ENCODE measurements around the gene ZNF48.
A peak's percentile ranks its signal among the peaks of the same experiment; 100 is the strongest.

Gene ZNF48

DNA sequence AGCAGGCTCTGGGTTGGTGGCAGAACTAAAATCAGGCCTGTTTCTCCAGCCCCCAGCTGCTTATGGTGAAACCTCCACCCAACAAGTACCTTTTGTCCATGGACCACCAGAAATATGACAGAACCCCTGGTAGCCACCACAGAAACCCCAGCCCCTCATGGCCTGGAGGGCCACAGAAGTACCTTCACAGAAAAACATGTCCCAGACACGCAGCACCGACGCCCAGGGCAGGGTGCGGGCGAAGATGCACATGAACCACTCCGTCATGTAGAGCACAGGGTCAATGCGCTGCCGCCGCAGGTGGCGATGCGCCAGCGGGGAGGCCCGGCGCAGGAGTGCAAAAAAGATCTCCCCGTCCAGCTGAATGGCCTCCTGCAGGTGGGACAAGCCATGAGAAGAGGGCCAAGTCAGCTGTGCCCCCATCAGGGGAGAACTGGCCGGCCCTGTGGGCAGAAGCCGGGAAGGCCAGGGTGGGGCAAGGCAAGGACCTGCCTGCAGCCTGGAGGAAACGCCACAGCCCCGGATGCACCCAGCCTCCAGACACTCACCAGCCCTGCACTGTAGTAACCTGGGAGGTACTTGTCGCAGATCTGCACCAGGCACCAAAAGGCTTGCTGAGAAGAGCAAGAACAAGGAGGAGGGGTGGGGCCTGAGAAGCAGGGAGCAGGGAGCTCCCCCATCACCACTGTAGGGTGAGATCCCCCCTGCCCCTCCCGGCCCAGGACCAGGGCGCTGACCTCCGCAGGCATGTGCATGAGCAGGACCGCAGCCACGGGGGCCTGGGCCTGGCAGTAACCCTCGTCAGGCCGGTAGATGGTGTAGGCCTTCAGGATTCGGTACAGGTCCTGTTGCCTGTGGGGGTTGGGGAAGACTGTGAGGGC, 36.0 kb upstream of the ZNF48 start:
- no peak for DNase-seq (ENCODE audit: low read depth, low spot score)

DNA sequence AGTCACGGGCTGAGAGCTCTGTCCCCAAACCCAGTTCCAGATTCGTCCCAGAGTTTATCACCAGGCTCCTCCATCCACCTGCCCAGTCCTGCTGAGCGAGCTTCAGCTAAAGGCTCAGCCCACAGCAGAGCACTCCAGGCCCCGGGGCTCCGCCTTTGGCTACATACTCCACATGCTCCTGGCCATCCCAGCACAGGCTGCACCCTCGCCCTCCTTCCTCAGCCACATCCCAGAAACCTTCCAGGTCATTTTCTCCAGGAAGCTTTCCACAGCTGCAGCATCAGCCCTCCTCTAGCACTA, 35.4 kb upstream of the ZNF48 start:
- DNase-seq (ENCODE audit: low read depth, low spot score) = no peak

DNA sequence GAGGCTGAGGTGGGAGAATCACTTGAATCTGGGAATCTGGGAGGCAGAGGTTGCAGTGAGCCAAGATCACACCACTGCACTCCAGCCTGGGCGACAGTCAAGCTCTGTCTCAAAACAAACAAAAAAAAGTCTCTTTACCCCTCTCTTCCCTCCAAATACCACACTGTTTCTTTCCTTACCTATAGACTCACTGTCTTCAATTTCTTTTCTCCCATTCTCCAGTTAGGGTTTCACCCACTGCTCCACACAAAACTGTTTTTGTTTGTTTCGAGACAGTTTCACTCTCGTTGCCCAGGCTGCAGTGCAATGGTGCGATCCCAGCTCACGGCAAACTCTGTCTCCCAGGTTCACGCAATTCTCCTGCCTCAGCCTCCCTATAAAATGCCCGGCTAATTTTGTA, 34.0 kb upstream of the ZNF48 start:
- no peak for DNase-seq (ENCODE audit: low read depth, low spot score)

DNA sequence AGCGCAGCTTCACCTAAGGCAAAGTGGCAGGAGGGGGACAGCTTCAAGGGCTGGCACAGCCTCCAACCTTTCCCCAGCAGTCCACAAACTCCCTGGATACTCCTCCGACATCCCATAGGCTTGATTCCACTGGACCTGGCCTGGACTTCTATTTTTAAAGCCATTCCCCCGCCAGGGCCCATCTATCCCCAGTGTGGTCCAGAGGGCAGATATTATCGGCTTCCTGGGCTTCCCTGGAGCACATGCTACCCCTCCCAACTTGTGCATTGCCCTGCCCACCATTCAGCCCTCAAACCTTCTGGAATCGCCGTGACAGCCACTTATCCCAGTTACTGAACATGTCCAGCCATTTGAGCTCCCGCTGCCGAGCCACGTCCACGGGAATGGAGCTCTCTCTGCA, 30.0 kb upstream of the ZNF48 start:
- no peak for DNase-seq (ENCODE audit: low read depth, low spot score)

DNA sequence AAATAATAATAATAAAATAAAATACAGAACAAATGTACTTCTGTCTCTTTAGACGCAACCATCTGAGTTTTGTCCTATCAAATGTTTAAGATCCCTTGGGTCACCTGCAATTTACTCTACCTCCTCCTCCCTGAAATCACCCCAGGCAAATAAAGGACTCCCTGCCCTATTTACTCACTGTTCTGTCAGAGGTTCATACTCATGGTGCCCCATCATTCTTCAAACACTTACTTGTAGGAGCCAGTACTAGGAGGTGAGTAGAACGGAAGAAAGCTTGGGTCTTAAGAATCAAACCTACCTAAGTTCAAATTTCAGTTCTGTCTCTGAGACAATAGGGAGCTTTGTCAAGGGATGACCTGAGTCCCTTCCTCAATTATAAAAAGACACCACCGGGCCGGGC, 28.7 kb upstream of the ZNF48 start:
- no peak for DNase-seq (ENCODE audit: low read depth, low spot score)

DNA sequence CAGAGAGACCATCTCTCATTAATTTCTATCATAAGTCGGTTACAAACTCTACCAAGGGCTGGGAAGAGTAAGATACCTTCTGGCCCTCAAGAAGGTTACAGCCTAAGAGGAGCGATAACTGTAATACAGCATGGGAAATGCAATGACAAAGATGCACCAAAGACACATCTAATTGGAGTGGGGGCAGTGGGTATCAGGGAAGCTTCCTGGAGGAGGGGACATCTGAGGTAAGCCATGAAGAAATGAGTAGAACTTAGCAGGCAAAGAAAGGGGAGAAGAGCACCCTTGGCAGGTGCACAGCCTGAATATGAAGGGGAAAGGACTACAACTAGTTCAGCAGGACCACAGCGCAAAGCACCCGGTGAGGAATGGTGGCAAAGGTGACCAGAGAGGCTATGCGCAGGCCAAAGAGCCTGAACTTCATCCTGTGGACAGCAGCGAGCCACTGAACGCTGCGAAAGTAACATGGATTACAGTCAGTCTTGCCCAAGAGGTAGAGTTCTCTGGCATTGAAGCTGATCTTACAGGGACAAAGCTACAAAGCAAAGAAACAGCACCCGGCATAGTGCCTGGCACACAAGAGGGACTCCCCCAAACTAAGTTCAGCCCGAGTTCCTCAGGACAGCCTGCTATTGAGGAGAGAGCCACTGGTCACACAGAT, 27.7 kb upstream of the ZNF48 start:
- no peak for DNase-seq (ENCODE audit: low read depth, low spot score)

DNA sequence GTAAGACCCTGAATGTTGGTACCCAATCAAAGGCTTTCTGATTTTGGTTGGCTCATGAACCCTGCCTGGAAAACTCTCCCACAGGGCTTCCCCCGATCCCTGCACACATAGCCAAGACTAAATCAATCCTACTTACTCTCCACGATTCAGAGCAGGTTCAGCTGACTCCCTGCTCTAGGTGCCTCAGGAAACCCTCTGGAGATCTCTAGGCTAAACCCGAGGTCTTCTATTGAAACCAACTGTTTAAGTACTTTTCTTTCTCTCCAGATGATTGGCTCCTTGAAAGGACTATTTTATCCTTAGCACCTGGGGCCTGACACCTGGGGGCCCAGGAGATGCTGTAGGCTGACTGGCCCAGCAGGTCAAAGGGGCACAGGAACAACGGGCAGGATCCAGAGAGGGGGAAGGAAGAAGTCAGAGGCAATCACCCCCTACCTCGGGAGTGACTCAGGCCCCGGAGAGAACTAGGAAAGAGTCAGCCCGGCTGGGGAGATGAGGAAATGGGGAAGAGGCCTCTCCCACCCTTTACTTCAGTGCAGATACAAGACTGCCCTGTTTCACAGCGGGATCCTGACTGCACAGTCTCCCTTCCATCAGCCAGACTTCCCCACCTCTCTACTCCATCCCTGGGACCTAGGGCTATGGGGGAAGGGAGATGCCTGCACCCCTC, 27.0 kb upstream of the ZNF48 start:
- no peak for DNase-seq (ENCODE audit: low read depth, low spot score)

DNA sequence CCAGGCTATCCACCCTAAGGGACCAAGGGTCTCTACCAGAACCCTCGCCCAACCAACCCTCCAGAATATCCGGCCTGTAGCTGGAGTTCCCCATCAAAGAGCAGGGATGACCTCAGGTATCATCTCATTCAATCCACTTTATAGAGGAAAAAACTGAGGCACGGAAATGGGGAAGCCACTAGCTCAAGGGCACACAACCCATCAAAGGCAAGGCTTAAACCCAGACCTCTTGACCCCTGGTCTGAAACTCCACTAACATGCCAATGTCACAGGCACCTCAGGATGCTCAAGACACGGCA, 26.5 kb upstream of the ZNF48 start:
- no peak for DNase-seq (ENCODE audit: low read depth, low spot score)

DNA sequence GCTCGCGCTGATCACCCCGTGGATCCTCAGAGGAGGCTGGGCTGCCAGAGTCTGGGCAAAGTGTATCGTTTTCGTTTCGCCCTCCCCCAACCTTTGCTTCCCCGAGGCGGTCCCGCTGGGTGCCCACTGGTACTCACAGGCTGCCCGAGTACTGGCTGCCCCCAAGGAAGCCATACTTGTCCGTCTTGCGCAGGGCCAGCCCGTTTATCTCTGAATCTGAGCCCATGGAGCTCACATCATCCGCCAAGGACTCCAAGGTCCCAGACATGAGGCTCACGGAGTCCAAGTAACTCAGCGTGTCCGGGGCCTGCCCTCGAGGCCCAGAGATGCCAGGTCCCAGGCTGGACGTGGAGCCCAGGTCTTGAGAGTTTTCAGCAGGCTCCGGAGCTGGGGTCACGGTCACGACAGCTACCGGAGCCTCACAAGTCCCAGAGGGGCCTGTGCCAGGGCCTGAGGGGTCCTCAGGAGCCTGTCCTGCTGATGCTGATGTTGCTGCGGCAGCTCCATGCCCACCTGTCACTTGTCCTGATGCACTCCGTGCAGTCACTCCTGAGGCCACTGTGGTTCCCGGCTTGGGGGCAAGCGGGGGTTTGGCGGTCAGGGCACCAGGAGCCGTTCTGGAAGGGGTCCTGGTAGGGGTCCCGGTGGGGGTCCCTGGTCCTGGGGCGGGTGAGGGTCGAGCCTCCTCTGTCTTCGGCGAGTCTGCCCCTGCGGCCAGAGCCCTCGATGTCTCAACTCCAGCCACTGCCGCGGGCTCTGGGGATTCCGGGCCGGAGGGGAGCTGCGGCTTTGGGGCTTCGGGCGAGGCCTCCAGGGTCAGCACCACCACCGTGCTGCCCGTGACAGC, 25.9 kb upstream of the ZNF48 start:
- DNase-seq (ENCODE audit: low read depth, low spot score) = no peak

DNA sequence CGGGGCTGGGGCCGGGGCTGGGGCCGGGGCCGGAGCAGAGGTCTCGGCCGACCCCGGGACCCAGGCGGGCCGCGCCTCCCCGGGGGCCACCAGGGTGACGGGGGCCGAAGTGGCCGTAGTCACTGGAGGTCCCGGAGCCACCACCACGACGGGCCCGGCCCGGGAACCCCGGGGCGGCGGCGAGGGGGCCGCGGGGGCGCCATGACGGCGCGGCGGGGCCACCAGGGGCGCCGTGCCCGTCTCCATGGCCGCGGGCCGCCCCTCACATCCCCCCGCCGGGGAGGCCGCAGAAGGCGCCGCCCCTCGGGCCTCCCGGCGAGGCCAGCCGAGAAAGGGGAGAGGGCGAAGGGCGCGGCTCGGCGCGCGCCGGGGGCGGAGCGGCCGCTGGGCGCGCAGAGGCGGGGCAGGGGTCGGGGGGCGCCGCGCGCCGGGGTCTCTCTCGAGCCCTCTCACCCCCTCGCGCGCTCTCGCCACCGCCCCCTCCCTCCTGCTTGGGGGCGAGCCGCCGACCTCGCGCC, 25.2 kb upstream of the ZNF48 start:
- DNase-seq (ENCODE audit: low read depth, low spot score) = no peak

DNA sequence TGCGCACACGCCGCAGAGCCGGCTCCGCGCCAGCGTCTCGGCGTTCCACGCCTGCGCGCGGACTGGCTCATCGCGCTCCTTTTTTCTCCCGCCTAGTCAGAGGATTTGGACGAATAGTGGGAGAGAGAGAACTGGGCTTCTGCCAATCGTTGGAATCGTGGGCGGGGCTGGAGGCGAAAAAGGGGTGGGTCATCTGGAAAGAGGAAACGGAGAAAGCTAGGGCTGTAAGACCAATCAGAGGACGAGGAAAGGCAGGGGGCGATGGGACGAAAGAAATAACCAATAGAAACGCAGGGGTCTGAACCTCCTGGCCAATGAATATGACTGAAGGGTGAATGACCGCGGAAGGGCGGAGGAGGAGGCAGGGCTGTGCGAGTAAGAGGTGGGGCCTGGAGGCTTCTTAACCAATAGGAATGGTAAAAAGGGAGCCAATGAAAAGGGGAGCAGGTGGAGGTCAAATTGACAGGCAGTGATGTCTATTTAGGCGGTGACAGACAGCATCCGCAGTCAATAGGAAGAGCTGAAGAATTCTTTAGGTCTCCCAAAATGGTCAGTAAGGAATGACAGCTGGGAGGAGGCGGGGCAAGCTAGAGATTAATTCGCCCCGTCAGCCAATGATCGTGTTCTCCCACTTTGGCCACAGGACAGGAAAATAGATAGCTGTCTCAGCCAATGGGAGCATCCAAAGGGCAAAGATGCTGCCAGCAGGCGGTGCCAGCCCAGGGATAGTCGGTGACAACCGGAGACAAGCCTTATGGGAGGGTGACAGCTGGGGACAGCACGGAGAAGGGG, 24.6 kb upstream of the ZNF48 start, which contains the start of gene TBC1D10B:
Gene TBC1D10B, minus strand, starts transcription at position 39 of the 792 bp plus-strand sequence. CDS start 311 bp downstream, outside the sequence.
- DNase-seq (ENCODE audit: low read depth, low spot score) = peak; percentile 99

DNA sequence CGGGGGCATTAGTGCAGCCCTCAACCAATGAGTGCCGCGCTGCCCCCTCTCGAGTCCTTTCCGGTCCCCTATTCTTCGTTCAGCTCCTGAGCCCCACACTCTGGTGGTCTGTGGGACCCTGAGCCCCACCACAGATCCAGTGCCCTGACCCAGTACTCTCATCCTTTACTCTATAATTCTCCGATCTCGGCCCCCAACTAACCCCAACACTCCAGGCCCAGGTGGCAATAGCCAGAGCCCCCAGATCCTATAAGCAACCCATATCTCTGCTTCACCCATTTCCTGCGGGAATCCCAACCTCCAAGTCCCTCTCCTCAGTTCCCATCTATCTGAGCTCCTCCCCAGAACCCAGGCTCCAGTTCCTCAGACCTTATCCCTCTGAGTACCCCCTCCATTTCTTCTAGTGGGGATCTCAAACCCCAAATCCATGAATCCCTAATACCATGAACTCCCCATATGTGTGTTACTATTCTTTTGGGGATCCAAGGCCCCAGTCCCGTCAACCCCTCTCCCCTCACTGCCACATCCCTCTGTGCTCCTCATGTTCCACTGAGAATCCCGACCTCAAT, 23.9 kb upstream of the ZNF48 start:
- no peak for DNase-seq (ENCODE audit: low read depth, low spot score)

DNA sequence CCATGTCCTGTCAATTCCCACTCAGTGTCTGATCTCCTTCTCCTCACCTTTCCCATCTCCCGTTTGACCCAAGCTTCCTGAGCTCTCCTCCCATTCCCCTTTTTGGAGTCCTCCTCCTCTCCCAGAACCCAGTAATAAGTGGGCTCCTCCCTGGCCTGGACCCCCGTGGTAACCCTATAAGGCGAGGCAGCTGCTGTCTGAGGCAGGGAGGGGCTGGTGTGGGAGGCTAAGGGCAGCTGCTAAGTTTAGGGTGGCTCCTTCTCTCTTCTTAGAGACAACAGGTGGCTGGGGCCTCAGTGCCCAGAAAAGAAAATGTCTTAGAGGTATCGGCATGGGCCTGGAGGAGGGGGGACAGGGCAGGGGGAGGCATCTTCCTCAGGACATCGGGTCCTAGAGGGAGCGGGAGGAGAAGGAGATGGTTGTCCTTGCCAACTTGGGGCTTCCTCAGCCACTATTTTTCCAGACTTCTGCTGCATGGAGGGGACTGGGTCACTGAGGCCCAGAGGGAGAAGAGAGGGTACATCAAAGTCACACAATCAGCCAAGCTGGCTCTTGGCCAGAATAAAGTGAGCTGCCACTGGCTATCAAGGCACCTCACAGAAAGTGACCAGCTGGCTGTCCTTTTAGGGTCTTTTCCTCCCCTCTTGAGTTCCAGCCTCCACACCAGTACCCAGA, 23.0 kb upstream of the ZNF48 start:
- DNase-seq (ENCODE audit: low read depth, low spot score) = no peak

DNA sequence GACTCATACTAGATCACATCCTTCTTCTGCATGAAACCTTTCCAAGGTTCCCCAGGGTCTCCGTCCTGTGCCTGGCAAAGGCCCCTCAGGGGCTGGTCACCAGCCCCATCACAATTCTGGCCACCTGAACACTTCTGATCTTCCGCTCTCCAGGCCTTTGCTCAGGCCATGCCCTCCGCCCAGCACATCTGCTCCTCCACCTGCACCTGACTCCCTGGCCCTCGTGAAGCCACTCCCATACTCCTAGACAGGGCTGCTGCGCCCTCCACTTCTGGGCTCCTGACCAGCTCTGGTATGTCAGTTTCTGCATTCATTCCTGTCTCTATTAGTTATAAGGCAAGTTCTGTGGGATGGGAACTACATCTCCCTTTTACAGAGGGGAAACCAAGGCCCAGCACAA, 22.5 kb upstream of the ZNF48 start:
- no peak for DNase-seq (ENCODE audit: low read depth, low spot score)

DNA sequence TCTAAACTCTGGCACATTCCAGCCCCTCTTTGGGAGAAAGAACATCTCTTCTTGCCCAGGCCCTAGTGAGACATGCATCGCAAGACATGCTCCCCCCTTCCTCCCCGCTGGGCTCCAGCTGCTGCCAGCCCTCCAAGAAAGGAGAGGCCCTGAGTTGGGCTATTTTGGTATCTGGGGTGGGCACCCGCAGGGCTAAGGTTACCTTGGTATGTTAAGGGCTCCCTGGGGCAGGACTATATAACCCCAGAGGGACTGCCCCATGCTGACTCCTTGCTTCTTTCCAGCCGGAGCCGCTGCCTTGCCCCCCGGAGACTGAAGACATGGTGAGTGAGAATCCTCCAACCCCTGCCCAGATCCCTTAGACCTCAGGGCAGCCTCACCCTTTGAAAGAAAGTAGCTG, 20.7 kb upstream of the ZNF48 start, which contains the start of gene MYL11:
Gene MYL11, plus strand, starts transcription at position 265 of the 400 bp plus-strand sequence. Its CDS starts 56 bp downstream, at position 321.
- no peak for DNase-seq (ENCODE audit: low read depth, low spot score)

DNA sequence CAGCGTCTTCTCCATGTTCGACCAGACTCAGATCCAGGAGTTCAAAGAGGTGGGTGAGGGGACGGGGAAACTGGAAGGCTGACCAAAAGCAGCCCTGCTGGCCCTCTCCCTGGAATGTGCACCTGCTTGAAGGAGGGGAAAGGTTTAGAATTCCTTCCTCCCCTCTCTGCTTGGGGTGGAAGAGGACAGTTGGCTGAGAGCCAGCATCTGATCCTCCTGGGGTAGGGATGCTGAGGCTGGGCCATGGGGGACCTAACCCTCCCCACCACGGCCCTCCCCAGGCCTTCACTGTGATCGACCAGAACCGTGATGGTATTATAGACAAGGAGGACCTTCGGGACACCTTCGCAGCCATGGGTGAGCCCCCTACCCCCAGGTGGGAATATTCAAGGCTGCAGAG, 19.4 kb upstream of the ZNF48 start:
- no peak for DNase-seq (ENCODE audit: low read depth, low spot score)

DNA sequence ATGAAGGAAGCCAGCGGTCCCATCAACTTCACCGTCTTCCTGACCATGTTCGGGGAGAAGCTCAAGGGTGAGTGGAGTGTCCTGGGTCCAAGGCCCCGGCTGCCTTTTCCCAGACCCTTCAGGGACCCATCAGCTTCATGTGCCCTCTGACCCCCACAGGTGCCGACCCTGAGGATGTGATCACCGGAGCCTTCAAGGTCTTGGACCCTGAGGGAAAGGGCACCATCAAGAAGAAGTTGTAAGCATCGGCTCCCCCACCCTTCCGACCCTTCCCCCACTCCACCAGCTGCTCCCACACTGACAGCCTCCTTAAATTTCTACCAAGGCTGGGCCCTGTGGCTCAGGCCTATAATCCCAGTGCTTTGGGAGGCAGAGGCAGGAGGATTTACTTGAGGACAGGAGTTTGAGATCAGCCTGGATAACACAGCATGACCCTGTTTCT, 18.7 kb upstream of the ZNF48 start:
- no peak for DNase-seq (ENCODE audit: low read depth, low spot score)

DNA sequence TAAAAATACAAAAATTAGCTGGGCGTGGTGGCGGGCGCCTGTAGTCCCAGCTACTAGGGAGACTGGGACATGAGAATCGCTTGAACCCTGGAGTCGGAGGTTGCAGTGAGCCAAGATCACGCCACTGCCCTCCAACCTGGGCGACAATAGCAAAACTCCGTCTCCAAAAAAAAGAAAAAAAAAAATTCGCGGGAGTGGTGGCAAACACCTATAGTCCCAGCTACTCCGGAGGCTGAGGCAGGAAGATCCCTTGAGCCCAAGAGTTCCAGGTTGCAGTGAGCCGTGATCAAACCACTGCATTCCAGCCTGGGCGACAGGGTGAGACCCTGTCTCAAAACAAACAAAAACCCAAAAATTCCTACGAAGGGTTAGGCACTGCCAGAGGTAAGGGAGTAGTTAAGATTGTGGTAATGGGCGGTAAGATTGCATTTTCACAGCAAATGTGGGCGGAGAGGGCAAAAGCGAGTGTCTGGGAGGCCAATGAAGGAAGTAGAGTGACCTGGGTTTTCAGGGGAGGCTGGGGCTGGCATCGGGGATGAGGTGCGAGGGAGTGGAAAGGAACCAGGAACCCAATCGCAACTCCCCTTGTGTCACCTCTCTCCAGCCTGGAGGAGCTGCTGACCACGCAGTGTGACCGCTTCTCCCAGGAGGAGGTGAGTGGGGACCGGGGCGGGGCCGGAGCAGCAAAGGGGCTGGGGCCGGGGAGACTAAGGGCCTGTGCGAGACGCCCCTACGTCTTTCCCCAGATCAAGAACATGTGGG, 18.0 kb upstream of the ZNF48 start:
- no peak for DNase-seq (ENCODE audit: low read depth, low spot score)

DNA sequence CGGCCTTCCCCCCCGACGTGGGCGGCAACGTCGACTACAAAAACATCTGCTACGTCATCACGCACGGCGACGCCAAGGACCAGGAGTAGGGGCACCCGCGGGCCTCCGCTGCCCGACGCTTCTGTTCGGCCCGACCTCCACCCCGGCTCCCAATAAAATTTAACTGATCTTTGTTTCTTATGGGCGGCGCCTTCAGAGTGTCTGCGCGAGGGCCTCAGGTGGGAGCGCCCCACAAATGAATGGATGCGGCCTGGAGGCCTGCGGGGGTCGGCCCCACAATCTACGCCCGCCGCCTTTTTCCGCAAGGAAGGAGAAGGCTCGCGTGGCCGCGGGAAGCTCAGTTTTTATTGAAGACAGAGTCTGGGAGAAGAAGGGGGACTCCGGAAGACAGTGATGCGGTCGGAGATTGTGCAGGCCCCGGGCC, 17.4 kb upstream of the ZNF48 start:
- peak; percentile 73 for DNase-seq (ENCODE audit: low read depth, low spot score)

Measured in activated CD4-positive, CD25-positive, alpha-beta regulatory T cell treated with anti-CD3 and anti-CD28 coated beads, Interleukin-2, amount 50 U/mL, for 16 hours (primary cell).